B cell (primary cell): Measurements from ENCODE around the gene ADAMTSL2. TPM values are rescaled to one million over a fixed set of nuclear protein-coding genes. Genes with fewer than 3 reads are reported as not detected.

Source experiments
- ATAC-seq: fragments of 200-7000 bp; cut with Tn5 transposase; one replicate; pipeline ENCODE4 v1.10.0; 2021; ENCODE audit warnings: low read depth, mild to moderate bottlenecking, moderate number of reproducible peaks, moderate library complexity
- CTCF ChIA-PET: fragments of 350-600 bp; sonication (Branson Sonifier 250); formaldehyde crosslinking; loops from one replicate; lab custom pipeline; 2021; ENCODE audit warnings: antibody characterized with exemption, inconsistent platforms; lab: Charles Lee
- POLR2A ChIA-PET: fragments of 350-600 bp; sonication (Branson Sonifier 250); formaldehyde crosslinking; loops from one replicate; lab custom pipeline; 2021; ENCODE audit warnings: antibody characterized with exemption; lab: Charles Lee
- DNase-seq: peaks from one replicate; pipeline ENCODE4 v3.0.0; 2013
- H2AFZ ChIP-seq: 2 replicates; pipeline ENCODE4 v1.6.1; 2012; ENCODE audit warnings: mild to moderate bottlenecking, low read depth, low read length; ENCODE audit not compliant: insufficient read depth, poor library complexity, severe bottlenecking
- H3K27ac ChIP-seq, 2 donors: 1 replicate in 1 of 2; 2 replicates in 1 of 2; pipeline ENCODE4 v1.5.1; 2012 to 2013; ENCODE audit warnings: low read length in 2 of 2, mild to moderate bottlenecking in 2 of 2, moderate library complexity in 1 of 2
- H3K27me3 ChIP-seq, 4 experiments: fragments of 200-600 bp in 1 of 4; sonication (generic) in 1 of 4; replicated peaks in 1 of 4; 1 replicate in 2 of 4; 2 replicates in 2 of 4; pipeline versions ENCODE4 v1.6.1 to v1.7.0; 2013 to 2016; ENCODE audit warnings: low read length in 3 of 4, mild to moderate bottlenecking in 2 of 4, mixed read lengths in 1 of 4, moderate library complexity in 1 of 4; ENCODE audit not compliant: insufficient read depth in 4 of 4, control insufficient read depth in 3 of 4; ENCODE audit errors: control extremely low read depth in 1 of 4
- H3K36me3 ChIP-seq, 2 experiments: replicated peaks in 1 of 2; 1 replicate in 1 of 2; 2 replicates in 1 of 2; pipeline versions ENCODE4 v1.6.1 to v1.7.1; 2013; ENCODE audit warnings: low read length in 1 of 2; ENCODE audit not compliant: insufficient read depth in 2 of 2, control insufficient read depth in 1 of 2; ENCODE audit errors: control extremely low read depth in 1 of 2, extremely low read depth in 1 of 2
- H3K4me1 ChIP-seq, 2 donors: fragments of 200-600 bp in 1 of 2; sonication (generic) in 1 of 2; 1 replicate in 1 of 2; 2 replicates in 1 of 2; pipeline versions ENCODE4 v1.5.1 to v1.6.1; 2013 to 2017; ENCODE audit warnings: low read length in 2 of 2; ENCODE audit not compliant: control insufficient read depth in 2 of 2, insufficient read depth in 2 of 2
- H3K4me2 ChIP-seq: replicated peaks from 2 replicates; pipeline ENCODE3; 2012; ENCODE audit warnings: mild to moderate bottlenecking, low read depth, low read length; ENCODE audit not compliant: poor library complexity, severe bottlenecking
- H3K4me3 ChIP-seq, 5 experiments: fragments of 200-600 bp in 1 of 5; sonication (generic) in 1 of 5; 1 replicate in 3 of 5; 2 replicates in 2 of 5; pipeline versions ENCODE4 v1.5.1 to v1.7.0; 2011 to 2016; ENCODE audit warnings: low read length in 4 of 5, mild to moderate bottlenecking in 4 of 5, low read depth in 2 of 5, control low read depth in 1 of 5, moderate library complexity in 1 of 5; ENCODE audit not compliant: insufficient read depth in 1 of 5; ENCODE audit errors: control extremely low read depth in 1 of 5, extremely low read depth in 1 of 5
- H3K79me2 ChIP-seq: fragments of 200-600 bp; sonication (generic); one replicate; pipeline ENCODE4 v1.6.0; 2016; ENCODE audit warnings: low read length; ENCODE audit not compliant: control insufficient read depth, insufficient read depth
- H3K9ac ChIP-seq: fragments of 200-600 bp; sonication (generic); 2 replicates; pipeline ENCODE4 v1.6.1; 2017; ENCODE audit warnings: mild to moderate bottlenecking, low read length, moderate library complexity
- H3K9me3 ChIP-seq, 3 donors: one replicate each; pipeline versions ENCODE4 v1.6.1 to v1.7.1; 2013; ENCODE audit warnings: low read length in 2 of 3; ENCODE audit not compliant: control insufficient read depth in 2 of 3, insufficient read depth in 1 of 3; ENCODE audit errors: control extremely low read depth in 1 of 3
- H4K20me1 ChIP-seq: 2 replicates; pipeline ENCODE4 v1.6.0; 2012; ENCODE audit warnings: mild to moderate bottlenecking, low read length; ENCODE audit not compliant: insufficient read depth, control insufficient read depth, poor library complexity, severe bottlenecking
- H3K27ac Mint-ChIP-seq: one replicate; pipeline ENCODE4 v1.8.0; 2021; ENCODE audit warnings: mixed read lengths
- H3K27me3 Mint-ChIP-seq: one replicate; pipeline ENCODE4 v1.8.0; 2021; ENCODE audit warnings: mixed read lengths
- H3K4me1 Mint-ChIP-seq: one replicate; pipeline ENCODE4 v1.8.0; 2021; ENCODE audit warnings: mixed read lengths
- H3K4me3 Mint-ChIP-seq: one replicate; pipeline ENCODE4 v1.8.0; 2021; ENCODE audit warnings: mixed read lengths
- H3K9me3 Mint-ChIP-seq: one replicate; pipeline ENCODE4 v1.8.0; 2022; ENCODE audit warnings: mixed read lengths; ENCODE audit not compliant: insufficient read depth
- CTCF ChIP-seq: fragments of 200-600 bp; IDR thresholded peaks from one replicate; pipeline ENCODE4 v1.8.0; 2022; ENCODE audit warnings: antibody characterized with exemption, mild to moderate bottlenecking
- EZH2 ChIP-seq: IDR thresholded peaks from 2 replicates; pipeline ENCODE4 v1.6.1; 2012; ENCODE audit warnings: borderline replicate concordance, low read depth, mild to moderate bottlenecking, moderate library complexity, low read length; ENCODE audit not compliant: insufficient read depth, poor library complexity, severe bottlenecking
- WGBS: methylation state at CpG from one replicate; pipeline ENCODE4 v1.1.5; 2013; ENCODE audit warnings: missing lambda C conversion rate; ENCODE audit not compliant: insufficient coverage; 5-methylcytosine and 5-hydroxymethylcytosine counted together
- intact Hi-C: fragments of 100-400 bp; cut with micrococcal nuclease; formaldehyde crosslinking; loops from one replicate; pipeline ENCODE4 v1.10.0; 2022
- polyA plus RNA-seq: library from polyadenylated mRNA; depleted of rRNA; stranded (reverse); fragments of >200 nt; gene quantifications from 2 replicates; pipeline ENCODE4 v1.2.3, GENCODE V29; 2012
- total RNA-seq, 2 donors: library from RNA; stranded (reverse); fragments of 120-200 nt in 1 of 2; gene quantifications; 1 replicate in 1 of 2; 2 replicates in 1 of 2; pipeline versions ENCODE4 v1.2.3 to v1.2.4, GENCODE V29; 2013 to 2022

Gene ADAMTSL2
- total and polyA plus RNA-seq, 2 donors (not counting 1 experiment from before 2014, with no cell fraction given), result 0.03 TPM; not detected in 1

GRCh38 chr9:133519693-133520092 is 14.8 kb upstream of the ADAMTSL2 start:
- Mint-ChIP-seq H3K4me1 (no peaks in the 10 kb centered on the region), H3K27ac (no peak overlapping the region), H3K27me3 (peaks cover 8% of the 10 kb centered on the region), H3K4me3 (no peak overlapping the region), H3K9me3 (no peaks in the 10 kb centered on the region)
- ATAC-seq (no peak), DNase-seq (no peak)
- H2AFZ ChIP-seq, result no peak overlapping the region
- WGBS, result 97% methylated on average over 3 of the region's 7 CpGs
- peaks cover 0 to 4% (median 0%) of the 10 kb centered on the region in 4 experiments for H3K27me3 ChIP-seq
- no peak overlapping the region for H3K9ac ChIP-seq
- H3K27ac ChIP-seq, result no peak overlapping the region
- no peaks in the 10 kb centered on the region for H3K9me3 ChIP-seq
- no peaks in the 10 kb centered on the region for H3K36me3 ChIP-seq
- no peak for TF ChIP-seq EZH2
- TF ChIP-seq CTCF, result no peak
- no peaks in the 10 kb centered on the region for H3K4me1 ChIP-seq
- H4K20me1 ChIP-seq, result no peaks in the 10 kb centered on the region
- H3K79me2 ChIP-seq, result no peaks in the 10 kb centered on the region
- CTCF ChIA-PET, result no interaction called here
- no peak overlapping the region for H3K4me2 ChIP-seq
- intact Hi-C loops, result no loop called here
- POLR2A ChIA-PET, result no interaction called here
- H3K4me3 ChIP-seq, result no peak overlapping the region

- ChIA-PET POLR2A (no interaction called here), CTCF (no interaction called here)
- Histone ChIP-seq H3K4me2 (no peak overlapping the region), H3K27me3 (peaks cover 0 to 4% (median 0%) of the 10 kb centered on the region in 4 experiments), H3K4me1 (no peaks in the 10 kb centered on the region), H3K9me3 (no peaks in the 10 kb centered on the region), H3K79me2 (no peaks in the 10 kb centered on the region), H3K27ac (no peak overlapping the region), H2AFZ (no peak overlapping the region), H3K9ac (no peak overlapping the region), H4K20me1 (no peaks in the 10 kb centered on the region), H3K4me3 (no peak overlapping the region), H3K36me3 (no peaks in the 10 kb centered on the region)
- intact Hi-C loops, result no loop called here
- DNase-seq (no peak), ATAC-seq (no peak)
- 88% methylated on average over 24 of the region's 24 CpGs for WGBS
- TF ChIP-seq EZH2 (no peak), CTCF (no peak)
- no peaks in the 10 kb centered on the region for H3K9me3 Mint-ChIP-seq
- H3K27me3 Mint-ChIP-seq, result peaks cover 8% of the 10 kb centered on the region
- H3K27ac Mint-ChIP-seq, result no peak overlapping the region
- H3K4me3 Mint-ChIP-seq, result no peak overlapping the region
- H3K4me1 Mint-ChIP-seq, result no peaks in the 10 kb centered on the region
These were observed 14.2 kb upstream of the ADAMTSL2 start for GRCh38 chr9:133520121-133520835.
